Inflammatory macrophage treated with lipopolysaccharide for 1 hour (primary cell): ENCODE measurements around the gene TRIM38.
"Not testable (repeated sequence)": the region's sequence is repeated elsewhere in the genome, so short reads cannot be mapped to it uniquely, and the experiment has no call there.

Experiments used
- DNase-seq, 2 donors: peaks; one replicate each; pipeline ENCODE4 v3.0.0-alpha.2; 2020 to 2022

TRIM38 gene

DNA sequence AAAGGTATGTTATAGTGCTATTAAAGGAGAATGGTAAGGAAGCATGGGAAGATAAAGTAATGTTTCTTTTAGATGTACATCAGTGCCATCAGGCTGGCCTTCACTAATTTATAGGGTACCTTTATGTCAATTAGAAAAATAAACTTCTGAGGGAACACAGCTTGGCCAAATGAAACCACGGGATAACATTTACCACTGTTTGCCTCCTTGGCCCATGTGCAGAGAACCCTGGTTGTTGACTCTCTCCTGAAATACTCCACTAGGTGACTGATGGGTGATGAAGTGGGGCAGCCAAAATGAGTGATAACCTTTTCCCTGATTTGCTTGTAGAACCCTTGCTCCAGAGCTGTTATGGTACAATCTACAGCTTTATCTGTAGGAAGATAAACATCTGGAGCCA is 9.5 kb downstream of the TRIM38 start:
- no peak for DNase-seq

- no peak for DNase-seq
These were observed 10.3 kb downstream of the TRIM38 start for GRCh38 chr6:25972902-25973301.

- DNase-seq = no peak
These were observed 11.4 kb downstream of the TRIM38 start for GRCh38 chr6:25973923-25974555.

GRCh38 chr6:25975923-25976560 is 13.4 kb downstream of the TRIM38 start:
- no peak for DNase-seq

DNA sequence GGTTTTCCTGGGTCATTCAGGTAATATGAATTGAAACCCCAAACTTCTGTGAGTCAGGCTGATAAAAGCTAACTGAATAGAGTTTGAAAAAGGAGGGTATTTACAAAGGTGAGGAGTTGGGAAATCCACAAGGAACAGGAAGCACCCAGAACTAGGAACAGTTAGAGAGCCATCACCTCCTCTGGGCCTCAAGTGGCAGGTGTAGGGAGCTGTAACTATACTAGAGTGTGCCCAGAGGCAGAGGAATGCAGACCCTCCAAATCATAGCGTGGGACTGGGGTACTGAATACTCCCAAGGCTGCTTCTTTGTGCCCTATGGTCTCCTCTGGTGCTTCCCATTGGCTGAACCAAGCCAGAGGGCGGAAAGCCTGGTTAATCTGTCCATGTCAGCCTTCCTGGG is 18.3 kb downstream of the TRIM38 start:
- DNase-seq = no peak

DNA sequence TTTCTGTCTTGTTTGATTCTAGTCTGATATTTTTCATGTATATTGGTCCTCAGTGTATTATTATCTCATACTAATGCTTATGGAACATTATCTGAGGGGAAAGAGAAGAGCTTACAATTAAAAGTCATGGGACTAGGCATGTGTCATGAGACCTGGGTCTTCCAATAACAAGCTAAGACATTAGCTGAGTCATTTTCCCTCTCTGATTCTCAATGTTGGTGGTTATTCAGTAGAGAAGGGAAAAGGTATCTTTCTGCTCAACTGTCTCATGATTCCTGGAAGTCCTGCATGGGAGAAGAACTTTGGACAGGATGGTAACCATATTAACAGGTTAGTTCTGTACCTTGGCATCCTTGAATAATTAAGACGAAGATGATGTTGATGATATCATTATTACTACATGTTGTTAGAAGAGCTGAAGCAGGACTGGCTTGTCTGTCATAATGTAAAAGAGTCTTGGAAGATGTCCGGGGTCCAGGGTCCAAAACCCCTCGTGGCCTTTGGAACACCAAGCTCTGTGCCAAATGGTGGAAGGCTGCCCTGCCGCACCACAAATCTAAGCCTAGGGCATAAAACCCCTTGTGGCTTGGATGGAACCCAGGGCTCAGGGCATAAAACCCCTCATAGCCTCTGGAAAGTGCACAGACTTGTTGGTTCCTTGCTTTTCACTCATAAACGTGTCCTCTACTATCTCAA is 19.1 kb downstream of the TRIM38 start:
- DNase-seq = no peak

DNA sequence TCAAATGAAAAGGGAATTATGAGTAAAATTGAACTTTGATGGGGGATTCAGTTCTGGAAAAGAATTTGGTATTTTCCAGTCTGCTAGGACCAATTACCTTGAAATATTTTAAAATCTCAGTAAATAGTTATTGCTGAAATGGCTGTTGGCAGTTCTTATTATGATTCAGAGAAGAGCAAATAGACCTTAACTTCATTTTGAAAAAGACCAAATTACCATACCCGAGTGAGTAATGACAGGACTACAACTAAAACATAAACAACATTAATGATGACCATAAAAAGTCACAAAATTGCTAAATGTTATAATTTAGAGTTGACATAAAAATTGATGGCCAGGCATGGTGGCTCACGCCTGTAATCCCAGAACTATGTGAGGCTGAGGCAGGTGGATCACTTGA is 21.7 kb downstream of the TRIM38 start:
- DNase-seq = no peak

GRCh38 chr6:25987845-25988244 is 25.2 kb downstream of the TRIM38 start:
- no peak for DNase-seq

GRCh38 chr6:25990172-25990873 is 27.7 kb downstream of the TRIM38 start:
- DNase-seq = no peak

GRCh38 chr6:25991785-25992412 is 29.3 kb downstream of the TRIM38 start:
- DNase-seq = peak; percentile 74 to 84

DNA sequence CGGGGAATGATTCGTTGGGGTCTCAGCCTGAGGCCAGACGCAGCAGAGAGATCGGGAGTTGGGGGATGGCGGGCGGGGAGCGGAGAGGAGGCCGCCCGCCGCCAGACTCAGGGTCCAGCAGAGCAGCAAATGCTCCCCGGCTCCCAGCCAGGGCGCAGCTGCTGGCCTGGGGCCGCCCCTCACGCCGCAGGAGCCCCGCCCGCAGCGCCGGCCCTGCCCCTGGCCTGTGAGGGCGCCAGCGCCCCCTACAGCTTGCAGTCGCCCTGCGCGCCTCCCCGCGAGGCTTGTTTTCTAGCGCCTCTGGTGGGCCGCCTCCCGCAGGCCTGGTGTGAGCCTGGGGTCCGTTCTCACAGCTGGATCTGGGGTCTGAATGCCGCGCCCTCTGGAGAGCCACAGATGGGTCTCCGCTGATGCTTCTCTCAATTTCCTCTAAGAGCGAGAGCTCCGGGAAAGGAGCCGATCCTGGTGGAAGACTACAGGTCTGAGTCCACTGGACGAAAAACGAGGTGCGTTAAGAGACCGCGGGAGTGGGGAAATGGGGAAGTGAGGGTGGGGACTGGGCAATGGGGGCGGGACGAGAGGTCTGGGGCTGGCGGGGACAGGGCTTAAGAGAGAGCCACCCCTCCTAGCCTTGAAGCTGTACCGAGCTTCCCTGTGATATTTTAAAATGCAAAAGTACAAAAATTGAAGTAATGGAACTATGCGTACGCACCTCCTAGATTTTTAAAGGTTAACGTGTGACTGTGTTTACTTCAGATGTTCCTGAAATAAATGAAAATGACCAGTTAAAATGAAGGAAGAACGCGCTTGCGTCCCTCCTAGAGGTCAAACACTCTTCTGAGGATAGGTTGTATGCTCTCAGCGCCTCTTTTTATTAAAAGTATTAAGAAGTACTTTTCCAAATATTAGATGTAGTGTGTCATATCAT is 30.1 kb downstream of the TRIM38 start:
- peak; percentile 87 to 97 for DNase-seq

DNA sequence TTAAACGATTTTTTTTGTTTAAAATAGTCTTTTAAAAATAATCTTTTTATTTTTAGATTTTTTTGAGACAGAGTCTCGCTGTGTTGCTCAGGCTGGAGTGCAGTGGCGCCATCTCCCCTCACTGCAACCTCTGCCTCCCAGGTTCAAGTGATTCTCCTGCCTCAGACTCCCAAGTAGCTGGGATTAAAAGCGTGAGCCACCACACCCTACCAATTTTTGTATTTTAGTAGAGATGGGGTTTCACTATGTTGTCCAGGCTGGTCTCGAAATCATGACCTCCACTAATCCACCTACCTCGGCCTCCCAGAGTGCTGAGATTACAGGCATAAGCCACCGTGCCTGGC is 30.7 kb downstream of the TRIM38 start:
- DNase-seq = not testable (repeated sequence)

DNA sequence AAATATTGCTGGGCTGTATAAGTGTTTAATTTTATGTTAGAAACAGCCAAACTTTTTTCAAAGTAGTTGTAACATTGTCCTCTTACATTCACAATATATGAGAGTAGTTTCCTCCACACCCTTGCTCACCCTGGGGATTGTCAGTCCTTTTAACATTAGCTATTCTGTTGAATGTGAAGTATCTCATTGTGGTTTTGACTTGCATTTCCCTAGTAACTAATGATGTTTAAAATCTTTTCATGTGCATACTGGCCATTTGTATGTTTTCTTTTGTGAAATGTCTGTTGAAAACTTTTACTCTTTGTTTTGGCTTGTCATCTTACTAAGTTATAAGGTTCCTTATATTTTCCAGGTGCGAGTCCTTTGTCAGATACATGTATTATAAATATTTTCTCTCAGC is 32.9 kb downstream of the TRIM38 start:
- no peak for DNase-seq

- DNase-seq = peak; percentile 75 to 86
These were observed 35.3 kb downstream of the TRIM38 start for GRCh38 chr6:25997921-25998320.

DNA sequence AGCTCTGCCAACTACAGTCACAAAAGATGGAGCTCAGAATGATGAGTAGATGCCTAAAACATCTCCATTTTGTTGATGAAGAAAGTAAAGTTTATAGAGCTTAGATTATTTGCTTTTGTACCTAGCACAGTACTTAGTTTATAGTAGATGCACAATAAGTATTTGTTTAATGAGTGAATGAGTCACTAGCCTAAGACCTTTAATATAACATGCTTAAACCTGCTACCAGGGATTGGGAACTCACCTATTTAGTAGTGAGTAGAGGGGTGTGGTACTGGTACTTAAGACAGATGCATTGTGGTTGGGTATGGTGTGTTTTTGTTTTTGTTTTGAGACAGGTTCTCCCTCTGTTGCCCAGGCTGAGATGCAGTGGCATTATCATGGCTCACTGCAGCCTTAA is 35.8 kb downstream of the TRIM38 start:
- DNase-seq = no peak

DNA sequence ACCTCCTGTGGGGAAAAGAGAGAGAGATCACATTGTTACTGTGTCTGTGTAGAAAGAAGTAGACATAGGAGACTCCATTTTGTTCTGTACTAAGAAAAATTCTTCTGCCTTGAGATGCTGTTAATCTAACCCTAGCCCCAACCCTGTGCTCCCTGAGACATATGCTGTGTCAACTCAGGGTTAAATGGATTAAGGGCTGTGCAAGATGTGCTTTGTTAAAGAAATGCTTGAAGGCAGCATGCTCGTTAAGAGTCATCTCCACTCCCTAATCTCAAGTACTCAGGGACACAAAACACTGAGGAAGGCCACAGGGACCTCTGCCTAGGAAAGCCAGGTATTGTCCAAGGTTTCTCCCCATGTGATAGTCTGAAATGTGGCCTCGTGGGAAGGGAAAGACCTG is 36.6 kb downstream of the TRIM38 start:
- DNase-seq = not testable (repeated sequence)

DNA sequence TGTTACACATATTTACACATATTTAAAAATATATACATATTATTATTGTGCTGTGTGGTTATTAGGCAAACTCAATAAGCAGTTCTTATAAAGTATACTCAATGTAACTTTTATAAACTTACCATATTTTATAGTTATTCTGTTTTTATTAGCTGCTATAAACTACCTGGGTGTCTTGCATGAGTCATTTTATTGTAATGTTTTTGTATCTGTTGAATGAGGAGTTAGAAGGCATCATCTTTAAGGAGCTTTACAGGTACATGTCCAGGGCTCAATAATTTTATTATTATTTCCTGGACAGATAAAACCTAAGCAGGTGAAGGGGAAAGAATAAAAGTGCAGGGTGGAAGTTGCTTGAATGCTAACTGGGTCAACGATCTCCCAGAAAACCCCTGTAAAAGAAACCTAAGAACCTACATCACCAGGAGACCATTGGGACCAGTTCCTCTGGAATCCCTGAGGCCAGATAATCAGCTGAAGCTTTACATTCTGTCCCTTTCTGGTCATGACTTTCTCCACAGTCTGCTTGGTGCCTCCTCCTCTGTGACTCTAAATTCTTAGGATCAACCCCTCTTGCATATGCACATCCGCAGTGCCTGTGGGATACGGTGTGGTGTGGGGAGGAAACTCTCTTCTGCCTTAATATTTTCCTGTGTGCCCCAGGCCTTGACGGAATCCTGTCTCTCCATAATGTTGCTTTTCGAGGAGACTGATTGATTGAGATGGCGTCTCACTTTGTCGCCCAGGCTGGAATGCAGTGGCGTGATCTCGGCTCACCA is 38.0 kb downstream of the TRIM38 start:
- no peak for DNase-seq

GRCh38 chr6:26003102-26003694 is 40.6 kb downstream of the TRIM38 start:
- peak; percentile 25 to 80 for DNase-seq

- DNase-seq = no peak
These were observed 43.7 kb downstream of the TRIM38 start for GRCh38 chr6:26006086-26006939.

- DNase-seq = not testable (repeated sequence)
These were observed 44.3 kb downstream of the TRIM38 start for GRCh38 chr6:26006940-26007305.
